SK-N-SH treated with all-trans-retinoic acid at 6 μM for 48 hours (cell line): Measurements from ENCODE around the gene STEAP3.

Experiments used
- ATAC-seq: fragments of 200-7000 bp; cut with Tn5 transposase; 3 replicates; pipeline ENCODE4 v1.9.1; 2020; ENCODE audit warnings: mild to moderate bottlenecking, moderate library complexity
- ARNTL ChIP-seq: fragments of 450-650 bp; formaldehyde crosslinking; IDR thresholded peaks from 2 replicates; pipeline ENCODE4 v1.5.0; 2020; ENCODE audit warnings: low read depth, mild to moderate bottlenecking, moderate library complexity, borderline replicate concordance
- BACH2 ChIP-seq: fragments of 250-450 bp; sonication (Bioruptor Pico); IDR thresholded peaks from 2 replicates; pipeline ENCODE4 v1.9.0; 2021; ENCODE audit warnings: mild to moderate bottlenecking, borderline replicate concordance
- CSDC2 ChIP-seq: fragments of 250-450 bp; sonication (Bioruptor Pico); IDR thresholded peaks from 2 replicates; pipeline ENCODE4 v1.5.0; 2020; ENCODE audit warnings: mild to moderate bottlenecking, moderate library complexity
- ESRRG ChIP-seq: fragments of 250-450 bp; sonication (Bioruptor Pico); IDR thresholded peaks from 2 replicates; pipeline ENCODE4 v1.6.1; 2021; ENCODE audit warnings: mild to moderate bottlenecking
- GLIS3 ChIP-seq: fragments of 250-450 bp; sonication (Bioruptor Pico); IDR thresholded peaks from 2 replicates; pipeline ENCODE4 v1.5.0; 2020; ENCODE audit warnings: mild to moderate bottlenecking, moderate library complexity
- ISL1 ChIP-seq: fragments of 250-450 bp; sonication (Bioruptor Pico); IDR thresholded peaks from 2 replicates; pipeline ENCODE4 v2.1.2; 2022; ENCODE audit warnings: mild to moderate bottlenecking, moderate library complexity
- OSR1 ChIP-seq: fragments of 250-450 bp; sonication (Bioruptor Pico); IDR thresholded peaks from 2 replicates; pipeline ENCODE4 v1.8.0; 2022; ENCODE audit warnings: moderate library complexity, mild to moderate bottlenecking, inconsistent platforms
- PATZ1 ChIP-seq: fragments of 250-450 bp; sonication (Bioruptor Pico); IDR thresholded peaks from 2 replicates; pipeline ENCODE4 v1.8.0; 2020; ENCODE audit warnings: mild to moderate bottlenecking, moderate library complexity, borderline replicate concordance
- POU6F1 ChIP-seq: fragments of 250-450 bp; sonication (Bioruptor Pico); IDR thresholded peaks from 2 replicates; pipeline ENCODE4 v1.8.0; 2021; ENCODE audit warnings: low read depth, mild to moderate bottlenecking, moderate library complexity, borderline replicate concordance
- PPARA ChIP-seq: fragments of 250-450 bp; sonication (Bioruptor Pico); IDR thresholded peaks from 2 replicates; pipeline ENCODE4 v1.5.0; 2020; ENCODE audit warnings: mild to moderate bottlenecking, borderline replicate concordance
- RARB ChIP-seq: fragments of 250-450 bp; sonication (Bioruptor Pico); IDR thresholded peaks from 2 replicates; pipeline ENCODE4 v1.8.0; 2021; ENCODE audit warnings: mild to moderate bottlenecking, moderate library complexity
- SNAI2 ChIP-seq: fragments of 250-450 bp; sonication (Bioruptor Pico); IDR thresholded peaks from 2 replicates; pipeline ENCODE4 v1.5.0; 2020; ENCODE audit warnings: mild to moderate bottlenecking, moderate library complexity
- TOX ChIP-seq: fragments of 250-450 bp; sonication (Bioruptor Pico); IDR thresholded peaks from 2 replicates; pipeline ENCODE4 v1.8.0; 2021; ENCODE audit warnings: mild to moderate bottlenecking, moderate library complexity, borderline replicate concordance
- TSHZ2 ChIP-seq: fragments of 250-450 bp; sonication (Bioruptor Pico); IDR thresholded peaks from 2 replicates; pipeline ENCODE4 v1.5.0; 2020; ENCODE audit warnings: mild to moderate bottlenecking, moderate library complexity
- ZC3H10 ChIP-seq: fragments of 250-450 bp; sonication (Bioruptor Pico); IDR thresholded peaks from 2 replicates; pipeline ENCODE4 v1.5.1; 2021; ENCODE audit warnings: mild to moderate bottlenecking, moderate library complexity
- ZFP3 ChIP-seq: fragments of 250-450 bp; sonication (Bioruptor Pico); IDR thresholded peaks from 2 replicates; pipeline ENCODE4 v1.5.0; 2020; ENCODE audit warnings: mild to moderate bottlenecking, moderate library complexity
- ZFP30 ChIP-seq: fragments of 450-650 bp; formaldehyde crosslinking; IDR thresholded peaks from 2 replicates; pipeline ENCODE4 v1.5.0; 2022; ENCODE audit warnings: mild to moderate bottlenecking, moderate library complexity
- ZNF70 ChIP-seq: fragments of 450-650 bp; formaldehyde crosslinking; IDR thresholded peaks from 2 replicates; pipeline ENCODE4 v1.5.0; 2020; ENCODE audit warnings: mild to moderate bottlenecking, moderate library complexity
- ZNF8 ChIP-seq: fragments of 450-650 bp; formaldehyde crosslinking; IDR thresholded peaks from 2 replicates; pipeline ENCODE4 v1.5.0; 2020; ENCODE audit warnings: mild to moderate bottlenecking, moderate library complexity
- TF ChIP-seq, protein P1 (sequence below): fragments of 250-450 bp; sonication (Bioruptor Pico); IDR thresholded peaks from 2 replicates; pipeline ENCODE4 v1.5.1; 2021; ENCODE audit warnings: mild to moderate bottlenecking, moderate library complexity
- TF ChIP-seq, protein P2 (sequence below): fragments of 250-450 bp; sonication (Bioruptor Pico); IDR thresholded peaks from 2 replicates; pipeline ENCODE4 v1.5.1; 2020; ENCODE audit warnings: low read depth, mild to moderate bottlenecking, moderate library complexity

The STEAP3 gene

DNA sequence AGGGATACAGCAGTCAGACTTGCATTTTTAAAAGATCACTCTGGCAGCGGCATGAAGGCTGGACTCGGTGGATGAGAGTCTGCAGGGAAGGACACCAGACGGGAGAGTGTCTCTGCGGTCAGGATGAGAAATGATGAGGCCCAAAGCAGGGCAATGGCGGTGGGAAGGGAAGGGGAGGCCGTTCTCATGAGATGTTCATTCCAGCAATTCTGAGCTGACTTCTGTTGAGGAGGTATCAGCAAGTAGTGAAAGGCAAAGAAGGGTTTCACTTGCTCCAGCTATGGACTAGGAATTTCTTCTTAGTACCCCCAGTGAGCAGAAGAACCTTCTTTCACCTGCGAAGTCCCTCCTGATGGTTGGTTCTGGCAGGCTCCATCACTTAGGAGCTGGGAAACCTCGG is 63.0 kb downstream of the STEAP3 start:
- no peak for ATAC-seq
- no peak for TF ChIP-seq POU6F1 (CRISPR knock-in tag)

DNA sequence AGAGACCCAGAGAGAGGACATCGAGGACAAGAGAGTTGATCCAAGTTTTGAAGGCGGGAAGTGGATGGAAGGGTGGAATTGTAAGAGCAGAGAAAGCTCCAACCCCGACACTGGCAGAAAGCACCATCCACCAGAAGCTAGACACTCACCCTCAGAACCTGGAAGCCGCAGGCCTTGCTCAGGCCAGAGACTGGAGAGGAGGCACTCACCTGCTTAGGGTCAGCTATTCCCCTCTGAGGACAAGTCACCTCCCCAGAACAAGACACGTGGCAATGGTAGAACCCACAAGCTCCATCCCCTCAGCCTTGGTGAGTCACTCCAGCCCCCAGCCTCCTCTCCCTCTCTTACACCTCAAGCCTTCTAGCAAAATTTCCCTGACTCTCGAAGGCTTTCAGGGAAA is 64.9 kb downstream of the STEAP3 start:
- no peak for ATAC-seq
- TF ChIP-seq TSHZ2 (CRISPR knock-in tag), result no peak
- no peak for TF ChIP-seq ZFP30 (CRISPR knock-in tag)

GRCh38 chr2:119289093-119289492 is 65.5 kb downstream of the STEAP3 start:
- TF ChIP-seq GLIS3 (CRISPR knock-in tag) (no peak), OSR1 (CRISPR knock-in tag) (no peak), TSHZ2 (CRISPR knock-in tag) (no peak), ESRRG (CRISPR knock-in tag) (no peak), ZNF8 (CRISPR knock-in tag) (no peak), POU6F1 (CRISPR knock-in tag) (no peak), PPARA (CRISPR knock-in tag) (no peak), RARB (CRISPR knock-in tag) (no peak), PATZ1 (CRISPR knock-in tag) (no peak), CSDC2 (CRISPR knock-in tag) (no peak)
- TF ChIP-seq, protein P1, sequence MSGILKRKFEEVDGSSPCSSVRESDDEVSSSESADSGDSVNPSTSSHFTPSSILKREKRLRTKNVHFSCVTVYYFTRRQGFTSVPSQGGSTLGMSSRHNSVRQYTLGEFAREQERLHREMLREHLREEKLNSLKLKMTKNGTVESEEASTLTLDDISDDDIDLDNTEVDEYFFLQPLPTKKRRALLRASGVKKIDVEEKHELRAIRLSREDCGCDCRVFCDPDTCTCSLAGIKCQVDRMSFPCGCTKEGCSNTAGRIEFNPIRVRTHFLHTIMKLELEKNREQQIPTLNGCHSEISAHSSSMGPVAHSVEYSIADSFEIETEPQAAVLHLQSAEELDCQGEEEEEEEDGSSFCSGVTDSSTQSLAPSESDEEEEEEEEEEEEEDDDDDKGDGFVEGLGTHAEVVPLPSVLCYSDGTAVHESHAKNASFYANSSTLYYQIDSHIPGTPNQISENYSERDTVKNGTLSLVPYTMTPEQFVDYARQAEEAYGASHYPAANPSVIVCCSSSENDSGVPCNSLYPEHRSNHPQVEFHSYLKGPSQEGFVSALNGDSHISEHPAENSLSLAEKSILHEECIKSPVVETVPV (CRISPR knock-in tag), result no peak
- TF ChIP-seq, all 23 proteins: peak for 0
- no peak; the same call in 2 of the 3 replicates for ATAC-seq

DNA sequence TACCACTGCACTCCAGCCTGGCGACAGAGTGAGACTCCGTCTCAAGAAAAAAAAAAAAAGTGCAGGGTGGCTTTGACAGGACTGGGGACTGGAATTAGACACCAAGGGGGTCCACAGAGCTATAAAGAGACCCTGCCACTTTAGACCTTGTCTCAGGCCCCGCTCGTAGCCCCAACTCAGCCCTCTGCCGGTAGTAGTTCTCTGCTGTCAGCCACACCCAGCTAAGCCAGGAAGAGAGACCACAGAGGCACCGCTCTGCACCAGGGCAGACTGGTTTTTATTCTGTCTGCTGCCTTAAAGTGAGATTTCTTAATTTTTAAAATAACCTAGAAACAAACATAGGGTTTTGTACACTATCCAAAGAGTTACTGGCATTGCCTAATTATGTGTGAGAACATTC is 66.0 kb downstream of the STEAP3 start:
- ATAC-seq, result no peak
- TF ChIP-seq RARB (CRISPR knock-in tag) (no peak), BACH2 (CRISPR knock-in tag) (no peak), SNAI2 (no peak), ESRRG (CRISPR knock-in tag) (no peak), CSDC2 (CRISPR knock-in tag) (no peak), ZFP30 (CRISPR knock-in tag) (no peak), ARNTL (CRISPR knock-in tag) (no peak), ZFP3 (no peak), PPARA (CRISPR knock-in tag) (no peak), ISL1 (CRISPR knock-in tag) (no peak), ZNF70 (CRISPR knock-in tag) (no peak), TOX (CRISPR knock-in tag) (no peak), ZC3H10 (no peak)
- TF ChIP-seq, protein P1 (CRISPR knock-in tag), result no peak
- TF ChIP-seq, protein P2, sequence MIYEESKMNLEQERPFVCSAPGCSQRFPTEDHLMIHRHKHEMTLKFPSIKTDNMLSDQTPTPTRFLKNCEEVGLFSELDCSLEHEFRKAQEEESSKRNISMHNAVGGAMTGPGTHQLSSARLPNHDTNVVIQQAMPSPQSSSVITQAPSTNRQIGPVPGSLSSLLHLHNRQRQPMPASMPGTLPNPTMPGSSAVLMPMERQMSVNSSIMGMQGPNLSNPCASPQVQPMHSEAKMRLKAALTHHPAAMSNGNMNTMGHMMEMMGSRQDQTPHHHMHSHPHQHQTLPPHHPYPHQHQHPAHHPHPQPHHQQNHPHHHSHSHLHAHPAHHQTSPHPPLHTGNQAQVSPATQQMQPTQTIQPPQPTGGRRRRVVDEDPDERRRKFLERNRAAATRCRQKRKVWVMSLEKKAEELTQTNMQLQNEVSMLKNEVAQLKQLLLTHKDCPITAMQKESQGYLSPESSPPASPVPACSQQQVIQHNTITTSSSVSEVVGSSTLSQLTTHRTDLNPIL (CRISPR knock-in tag), result no peak
